HEK293 (cell line): ENCODE results near the gene STK36.

Source experiments
- BCL11A ChIP-seq: fragments of 450-650 bp; formaldehyde crosslinking; IDR thresholded peaks from 2 replicates; pipeline ENCODE4 v1.5.1; 2016; ENCODE audit warnings: low read depth, missing biosample characterization, missing genetic modification characterization
- CTCF ChIP-seq: fragments of 450-650 bp; formaldehyde crosslinking; IDR thresholded peaks from 2 replicates; pipeline ENCODE4 v1.5.1; 2016; ENCODE audit warnings: missing biosample characterization, missing genetic modification characterization
- EGR2 ChIP-seq: fragments of 450-650 bp; formaldehyde crosslinking; IDR thresholded peaks from 2 replicates; pipeline ENCODE4 v1.5.1; 2016; ENCODE audit warnings: low read depth, missing biosample characterization, missing genetic modification characterization
- ZBTB1 ChIP-seq: fragments of 450-650 bp; formaldehyde crosslinking; IDR thresholded peaks from 2 replicates; pipeline ENCODE4 v1.5.1; 2016; ENCODE audit warnings: missing biosample characterization, missing genetic modification characterization
- ZBTB48 ChIP-seq: fragments of 450-650 bp; formaldehyde crosslinking; IDR thresholded peaks from 2 replicates; pipeline ENCODE4 v1.5.1; 2016; ENCODE audit warnings: missing biosample characterization, missing genetic modification characterization
- ZNF146 ChIP-seq: fragments of 450-650 bp; formaldehyde crosslinking; IDR thresholded peaks from 2 replicates; pipeline ENCODE4 v1.5.1; 2016; ENCODE audit warnings: missing biosample characterization, missing genetic modification characterization
- ZNF157 ChIP-seq: fragments of 450-650 bp; formaldehyde crosslinking; IDR thresholded peaks from 2 replicates; pipeline ENCODE4 v1.5.1; 2016; ENCODE audit warnings: missing biosample characterization, missing genetic modification characterization
- ZNF274 ChIP-seq, 2 experiments: fragments of 200-500 bp in 1 of 2; fragments of 450-650 bp in 1 of 2; sonication (Bioruptor generic) in 1 of 2; formaldehyde crosslinking in 1 of 2; IDR thresholded peaks; 2 replicates each; pipeline versions ENCODE4 v1.5.1 to v1.6.1; 2014 to 2016; ENCODE audit warnings: borderline replicate concordance in 1 of 2, inconsistent platforms in 1 of 2, low read length in 1 of 2, missing biosample characterization in 1 of 2, missing genetic modification characterization in 1 of 2
- ZNF335 ChIP-seq: fragments of 450-650 bp; formaldehyde crosslinking; conservative IDR thresholded peaks from 2 replicates; pipeline ENCODE4 v1.5.1; 2016; ENCODE audit warnings: missing biosample characterization, missing genetic modification characterization
- ZNF555 ChIP-seq: fragments of 450-650 bp; formaldehyde crosslinking; conservative IDR thresholded peaks from 2 replicates; pipeline ENCODE4 v1.5.1; 2017; ENCODE audit warnings: missing biosample characterization, mild to moderate bottlenecking, missing genetic modification characterization, inconsistent platforms
- ZNF639 ChIP-seq: fragments of 450-650 bp; formaldehyde crosslinking; IDR thresholded peaks from 2 replicates; pipeline ENCODE4 v1.5.1; 2016; ENCODE audit warnings: missing biosample characterization, missing genetic modification characterization
- ZNF747 ChIP-seq: fragments of 450-650 bp; formaldehyde crosslinking; IDR thresholded peaks from 2 replicates; pipeline ENCODE4 v1.5.1; 2016; ENCODE audit warnings: missing biosample characterization, missing genetic modification characterization

GRCh38 chr2:218631837-218632236 is 40.0 kb upstream of the STK36 start:
- no peak for TF ChIP-seq ZBTB1 (tag by site-specific recombination)
- TF ChIP-seq ZNF555 (tag by site-specific recombination) = no peak
- no peak for TF ChIP-seq CTCF
- no peak for TF ChIP-seq ZNF639 (tag by site-specific recombination)
- no peak for TF ChIP-seq ZNF747 (tag by site-specific recombination)
- no peak for TF ChIP-seq EGR2
- no peak for TF ChIP-seq ZNF274 (IDR thresholded peaks at IDR 0.05; ENCODE audit: low read length)
- no peak for TF ChIP-seq ZNF274 (tag by site-specific recombination; IDR thresholded peaks at IDR 0.05; ENCODE audit: borderline replicate concordance)
- TF ChIP-seq ZNF157 (tag by site-specific recombination) = no peak
- TF ChIP-seq BCL11A (tag by site-specific recombination) = no peak
- no peak for TF ChIP-seq ZNF335 (tag by site-specific recombination)
- TF ChIP-seq ZNF146 (tag by site-specific recombination) = no peak
- TF ChIP-seq ZBTB48 (tag by site-specific recombination) = no peak
